PFSK-1 (cell line): ENCODE results near the gene SLCO3A1.

Experiments
- FOXP2 ChIP-seq: optimal IDR thresholded peaks from 2 replicates; pipeline ENCODE3; 2011; ENCODE audit warnings: borderline replicate concordance, control low read depth, inconsistent platforms; ENCODE audit not compliant: insufficient read depth; ENCODE audit errors: extremely low read length, extremely low read depth
- POLR2AphosphoS5 ChIP-seq: IDR thresholded peaks from 2 replicates; pipeline ENCODE4 v1.6.1; 2012; ENCODE audit warnings: low read depth, mild to moderate bottlenecking, control low read depth, low read length, moderate library complexity
- SIN3A ChIP-seq: IDR thresholded peaks from 2 replicates; pipeline ENCODE4 v1.6.1; 2012; ENCODE audit warnings: mild to moderate bottlenecking, low read length, moderate library complexity, borderline replicate concordance; ENCODE audit not compliant: insufficient read depth
- TAF1 ChIP-seq: IDR thresholded peaks from 2 replicates; pipeline ENCODE4 v1.6.1; 2012; ENCODE audit warnings: low read length, control low read depth, borderline replicate concordance; ENCODE audit not compliant: insufficient read depth
- TF ChIP-seq, protein P1 (sequence below), 2 experiments: IDR thresholded peaks; 2 replicates each; pipeline versions ENCODE4 v1.6.1 to v1.8.0; 2011 to 2012; ENCODE audit warnings: low read depth in 2 of 2, low read length in 2 of 2, control low read depth in 1 of 2, inconsistent platforms in 1 of 2, mild to moderate bottlenecking in 1 of 2, moderate library complexity in 1 of 2; ENCODE audit not compliant: insufficient read depth in 1 of 2

SLCO3A1 gene

GRCh38 chr15:91913560-91913959 is 60.1 kb downstream of the SLCO3A1 start:
- TF ChIP-seq, protein P1, sequence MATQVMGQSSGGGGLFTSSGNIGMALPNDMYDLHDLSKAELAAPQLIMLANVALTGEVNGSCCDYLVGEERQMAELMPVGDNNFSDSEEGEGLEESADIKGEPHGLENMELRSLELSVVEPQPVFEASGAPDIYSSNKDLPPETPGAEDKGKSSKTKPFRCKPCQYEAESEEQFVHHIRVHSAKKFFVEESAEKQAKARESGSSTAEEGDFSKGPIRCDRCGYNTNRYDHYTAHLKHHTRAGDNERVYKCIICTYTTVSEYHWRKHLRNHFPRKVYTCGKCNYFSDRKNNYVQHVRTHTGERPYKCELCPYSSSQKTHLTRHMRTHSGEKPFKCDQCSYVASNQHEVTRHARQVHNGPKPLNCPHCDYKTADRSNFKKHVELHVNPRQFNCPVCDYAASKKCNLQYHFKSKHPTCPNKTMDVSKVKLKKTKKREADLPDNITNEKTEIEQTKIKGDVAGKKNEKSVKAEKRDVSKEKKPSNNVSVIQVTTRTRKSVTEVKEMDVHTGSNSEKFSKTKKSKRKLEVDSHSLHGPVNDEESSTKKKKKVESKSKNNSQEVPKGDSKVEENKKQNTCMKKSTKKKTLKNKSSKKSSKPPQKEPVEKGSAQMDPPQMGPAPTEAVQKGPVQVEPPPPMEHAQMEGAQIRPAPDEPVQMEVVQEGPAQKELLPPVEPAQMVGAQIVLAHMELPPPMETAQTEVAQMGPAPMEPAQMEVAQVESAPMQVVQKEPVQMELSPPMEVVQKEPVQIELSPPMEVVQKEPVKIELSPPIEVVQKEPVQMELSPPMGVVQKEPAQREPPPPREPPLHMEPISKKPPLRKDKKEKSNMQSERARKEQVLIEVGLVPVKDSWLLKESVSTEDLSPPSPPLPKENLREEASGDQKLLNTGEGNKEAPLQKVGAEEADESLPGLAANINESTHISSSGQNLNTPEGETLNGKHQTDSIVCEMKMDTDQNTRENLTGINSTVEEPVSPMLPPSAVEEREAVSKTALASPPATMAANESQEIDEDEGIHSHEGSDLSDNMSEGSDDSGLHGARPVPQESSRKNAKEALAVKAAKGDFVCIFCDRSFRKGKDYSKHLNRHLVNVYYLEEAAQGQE (IDR thresholded peaks at IDR 0.05; ENCODE audit: insufficient read depth in 1 of 2, low read depth in 2 of 2, low read length in 2 of 2): no peak
- no peak for TF ChIP-seq FOXP2
- no peak for TF ChIP-seq POLR2AphosphoS5
- TF ChIP-seq TAF1: no peak
- no peak for TF ChIP-seq SIN3A

- TF ChIP-seq SIN3A: no peak
- TF ChIP-seq POLR2AphosphoS5: no peak
- TF ChIP-seq, protein P1 (IDR thresholded peaks at IDR 0.05; ENCODE audit: insufficient read depth in 1 of 2, low read depth in 2 of 2, low read length in 2 of 2): no peak
- no peak for TF ChIP-seq FOXP2
- TF ChIP-seq TAF1: no peak
Observed at GRCh38 chr15:91915576-91915975, 62.1 kb downstream of the SLCO3A1 start.

DNA sequence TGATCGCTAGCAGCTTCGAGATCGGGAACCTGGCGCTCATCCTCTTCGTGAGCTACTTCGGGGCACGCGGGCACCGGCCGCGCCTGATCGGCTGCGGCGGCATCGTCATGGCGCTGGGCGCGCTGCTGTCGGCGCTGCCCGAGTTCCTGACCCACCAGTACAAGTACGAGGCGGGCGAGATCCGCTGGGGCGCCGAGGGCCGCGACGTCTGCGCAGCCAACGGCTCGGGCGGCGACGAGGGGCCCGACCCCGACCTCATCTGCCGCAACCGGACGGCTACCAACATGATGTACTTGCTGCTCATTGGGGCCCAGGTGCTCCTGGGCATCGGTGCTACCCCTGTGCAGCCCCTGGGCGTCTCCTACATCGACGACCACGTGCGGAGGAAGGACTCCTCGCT is 62.5 kb downstream of the SLCO3A1 start:
- TF ChIP-seq TAF1: no peak
- no peak for TF ChIP-seq FOXP2
- TF ChIP-seq, protein P1 (IDR thresholded peaks at IDR 0.05; ENCODE audit: insufficient read depth in 1 of 2, low read depth in 2 of 2, low read length in 2 of 2): no peak
- TF ChIP-seq SIN3A: no peak
- TF ChIP-seq POLR2AphosphoS5: no peak

- TF ChIP-seq POLR2AphosphoS5: no peak
- no peak for TF ChIP-seq FOXP2
- no peak for TF ChIP-seq TAF1
- TF ChIP-seq, protein P1 (IDR thresholded peaks at IDR 0.05; ENCODE audit: insufficient read depth in 1 of 2, low read depth in 2 of 2, low read length in 2 of 2): no peak
- no peak for TF ChIP-seq SIN3A
Observed at GRCh38 chr15:91917686-91918360, 64.3 kb downstream of the SLCO3A1 start.
